GM12872 (cell line): ENCODE results near the gene AZIN2.

Experiments used
- CTCF ChIP-seq: IDR thresholded peaks from 3 replicates; pipeline ENCODE4 v1.5.1; 2011; ENCODE audit warnings: low read depth, mild to moderate bottlenecking, low read length, moderate library complexity; ENCODE audit not compliant: insufficient read depth

Gene AZIN2

GRCh38 chr1:33049371-33049770 lies 31.6 kb upstream of the AZIN2 start:
- no peak for TF ChIP-seq CTCF

DNA sequence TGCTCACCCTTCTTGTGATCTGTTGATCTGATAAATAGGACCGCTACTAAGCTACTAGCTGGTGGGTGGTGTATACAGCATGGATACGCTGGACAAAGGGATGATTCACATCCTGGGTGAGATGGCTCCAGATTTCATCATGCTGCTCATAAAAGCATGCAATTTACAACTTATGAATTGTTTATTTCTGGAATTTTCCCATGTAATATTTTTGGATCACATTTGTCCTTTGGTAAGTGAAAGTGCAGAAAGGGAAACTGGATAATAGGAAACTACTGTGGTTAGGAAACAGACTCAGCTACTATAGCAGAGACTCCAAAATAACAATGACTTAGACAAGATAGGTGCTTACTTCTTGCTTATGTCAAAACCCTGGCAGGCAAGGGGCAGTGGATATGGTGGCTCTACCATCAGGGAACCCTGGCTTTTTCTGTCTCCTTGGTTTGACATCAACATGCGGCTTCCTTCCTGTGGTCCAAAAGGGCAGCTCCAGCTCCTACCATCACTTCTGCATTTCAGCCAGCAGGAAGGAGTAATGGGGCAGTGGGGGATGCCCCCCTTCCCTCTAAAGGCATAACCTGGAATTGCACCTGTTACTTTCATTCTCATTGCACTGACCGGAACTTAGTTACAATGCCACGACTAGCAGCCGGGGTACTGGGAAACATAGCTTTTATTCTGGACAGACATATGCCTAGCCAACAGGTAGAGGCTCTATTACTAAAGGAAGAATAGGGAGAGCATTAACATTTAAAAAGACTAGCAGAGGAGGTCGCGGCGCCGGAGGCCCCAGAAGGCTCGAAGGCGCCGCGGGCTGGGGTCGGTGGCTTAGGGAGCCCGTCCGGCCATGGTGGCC lies 30.5 kb upstream of the AZIN2 start:
- TF ChIP-seq CTCF: peak; percentile 32; the same call in 1 of the 3 replicates

- TF ChIP-seq CTCF: peak; percentile 79
Measured at GRCh38 chr1:33055210-33056008, 25.5 kb upstream of the AZIN2 start.

DNA sequence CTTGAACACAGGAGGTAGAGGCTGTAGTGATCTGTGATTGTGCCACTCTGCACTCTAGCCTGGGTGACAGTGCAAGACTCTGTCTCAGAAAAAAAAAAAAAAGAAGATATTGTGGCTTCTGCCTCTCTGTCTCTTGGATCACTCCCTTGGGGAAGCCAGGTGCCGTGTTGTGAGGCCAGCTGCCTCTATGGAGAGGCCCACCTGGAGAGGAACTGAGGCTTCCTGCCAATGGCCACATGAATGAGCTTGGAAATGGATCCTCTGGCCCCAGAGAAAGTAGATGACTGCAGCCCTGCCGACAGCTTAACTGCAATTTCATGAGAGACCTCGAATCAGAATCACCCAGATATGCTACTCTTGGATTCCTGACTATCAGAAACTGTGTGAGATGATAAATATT lies 24.5 kb upstream of the AZIN2 start:
- no peak for TF ChIP-seq CTCF

GRCh38 chr1:33057095-33057494 lies 23.9 kb upstream of the AZIN2 start:
- TF ChIP-seq CTCF: no peak

- TF ChIP-seq CTCF: no peak
Measured at GRCh38 chr1:33060579-33061083, 20.3 kb upstream of the AZIN2 start.

GRCh38 chr1:33061834-33062233 lies 19.1 kb upstream of the AZIN2 start:
- TF ChIP-seq CTCF: no peak
